ENCODE results near the gene PROM1. TPM values are rescaled to one million over a fixed set of nuclear protein-coding genes. Genes with fewer than 3 reads are reported as not detected.

Gene PROM1
- total and polyA plus RNA-seq, 2 experiments from 2014 or later = 36.6 to 66.6 TPM

GRCh38 chr4:15945516-15945915 lies 138.3 kb downstream of the PROM1 start:
- Histone ChIP-seq H2AFZ (no peak overlapping the region), H3K4me3 (no peak overlapping the region), H3K4me2 (no peak overlapping the region), H3K9me2 (ENCODE audit: insufficient read depth) (peaks cover 14% of the 10 kb centered on the region), H3K4me1 (ENCODE audit: insufficient read depth) (no peaks in the 10 kb centered on the region), H3F3A (replicated peaks; ENCODE audit: low read depth) (no peaks in the 10 kb centered on the region), H3K27me3 (ENCODE audit: insufficient read depth) (no peaks in the 10 kb centered on the region), H3K36me3 (ENCODE audit: insufficient read depth) (no peaks in the 10 kb centered on the region), H3K27ac (ENCODE audit: low read depth) (no peak overlapping the region), H3K79me2 (replicated peaks; ENCODE audit: insufficient read depth) (no peaks in the 10 kb centered on the region), H4K20me1 (replicated peaks; ENCODE audit: insufficient read depth) (no peaks in the 10 kb centered on the region)
- ATAC-seq = no peak
- no peak for DNase-seq (ENCODE audit: low spot score)
- Mint-ChIP-seq H3K27ac (no peak overlapping the region), H3K9me3 (no peaks in the 10 kb centered on the region), H3K27me3 (ENCODE audit: insufficient read depth, low read depth, poor library complexity) (peaks cover 4% of the 10 kb centered on the region), H3K36me3 (ENCODE audit: low read depth) (no peaks in the 10 kb centered on the region), H3K4me3 (no peak overlapping the region), H3K4me1 (no peaks in the 10 kb centered on the region)
- TF ChIP-seq CTCF (conservative IDR thresholded peaks at IDR 0.05; ENCODE audit: low read depth in 2 of 2) (no peak), REST (IDR thresholded peaks at IDR 0.05; ENCODE audit: unreplicated experiment) (no peak), EZH2 (IDR thresholded peaks at IDR 0.05; ENCODE audit: low read depth, unreplicated experiment) (no peak), ZNF462 (CRISPR knock-in tag; IDR thresholded peaks at IDR 0.05) (no peak), CREB1 (CRISPR knock-in tag; IDR thresholded peaks at IDR 0.05; ENCODE audit: low read depth) (no peak), ETS1 (IDR thresholded peaks at IDR 0.05) (no peak), ZNF114 (CRISPR knock-in tag; IDR thresholded peaks at IDR 0.05) (no peak), EZH2phosphoT487 (IDR thresholded peaks at IDR 0.05; ENCODE audit: unreplicated experiment) (no peak), NANOG (IDR thresholded peaks at IDR 0.05; ENCODE audit: borderline replicate concordance) (no peak), POLR2AphosphoS5 (IDR thresholded peaks at IDR 0.05; ENCODE audit: low read depth) (no peak), JUNB (IDR thresholded peaks at IDR 0.05; ENCODE audit: unreplicated experiment) (no peak), STAT1 (IDR thresholded peaks at IDR 0.05; ENCODE audit: unreplicated experiment) (no peak)
